DND-41 (cell line): ENCODE results near the gene STOML1.

Source experiments
- CTCF ChIP-seq: IDR thresholded peaks from 2 replicates; pipeline ENCODE4 v1.5.1; 2012; ENCODE audit warnings: borderline replicate concordance, low read length, moderate library complexity, mild to moderate bottlenecking; ENCODE audit not compliant: poor library complexity, severe bottlenecking; ENCODE audit errors: extremely low read depth
- EZH2 ChIP-seq: IDR thresholded peaks from 3 replicates; pipeline ENCODE4 v1.6.1; 2012; ENCODE audit warnings: borderline replicate concordance, low read depth, mild to moderate bottlenecking, moderate library complexity, low read length, inconsistent platforms; ENCODE audit not compliant: severe bottlenecking

GRCh38 chr15:74011610-74012009 lies 19.5 kb upstream of the STOML1 start:
- TF ChIP-seq CTCF (no peak), EZH2 (no peak)
